ENCODE measurements around the gene CASP10.

CASP10 gene

GRCh38 chr2:201188449-201188848 is 5.5 kb downstream of the CASP10 start:
- no peak for DNase-seq (ENCODE audit: insufficient read length, low spot score)
- FAIRE-seq = no peak
- no peak for TF ChIP-seq CTCF (IDR thresholded peaks at IDR 0.05; ENCODE audit: insufficient read depth, missing control alignments)

GRCh38 chr2:201191132-201191875 is 8.4 kb downstream of the CASP10 start:
- DNase-seq (ENCODE audit: insufficient read length, low spot score) = no peak
- TF ChIP-seq CTCF (IDR thresholded peaks at IDR 0.05; ENCODE audit: insufficient read depth, missing control alignments) = no peak

GRCh38 chr2:201194097-201194496 is 11.2 kb downstream of the CASP10 start:
- TF ChIP-seq CTCF (IDR thresholded peaks at IDR 0.05; ENCODE audit: insufficient read depth, missing control alignments) = no peak
- FAIRE-seq (no peak), DNase-seq (ENCODE audit: insufficient read length, low spot score) (no peak)

More at GRCh38 chr2:201191132-201191875, 8.4 kb downstream of the CASP10 start:
- FAIRE-seq = no peak

- DNase-seq (ENCODE audit: insufficient read length, low spot score) (no peak), FAIRE-seq (no peak)
- TF ChIP-seq CTCF (IDR thresholded peaks at IDR 0.05; ENCODE audit: insufficient read depth, missing control alignments) = no peak
These were observed 12.4 kb downstream of the CASP10 start for GRCh38 chr2:201195331-201195730.

- DNase-seq (ENCODE audit: insufficient read length, low spot score) = no peak
- no peak for TF ChIP-seq CTCF (IDR thresholded peaks at IDR 0.05; ENCODE audit: insufficient read depth, missing control alignments)
- FAIRE-seq = no peak
These were observed 13.1 kb downstream of the CASP10 start for GRCh38 chr2:201196003-201196402.

GRCh38 chr2:201196803-201197202 is 13.9 kb downstream of the CASP10 start:
- FAIRE-seq (no peak), DNase-seq (ENCODE audit: insufficient read length, low spot score) (no peak)
- no peak for TF ChIP-seq CTCF (IDR thresholded peaks at IDR 0.05; ENCODE audit: insufficient read depth, missing control alignments)

GRCh38 chr2:201197781-201198180 is 14.8 kb downstream of the CASP10 start:
- TF ChIP-seq CTCF (IDR thresholded peaks at IDR 0.05; ENCODE audit: insufficient read depth, missing control alignments) = no peak
- DNase-seq (ENCODE audit: insufficient read length, low spot score) (no peak), FAIRE-seq (no peak)

Measured in D721Med (cell line).